Left lung (tissue), 10 donors: ENCODE measurements around the gene EPC2. TPM values are rescaled to one million over a fixed set of nuclear protein-coding genes. Genes with fewer than 3 reads are reported as not detected.

ENCODE experiments used
- ATAC-seq: fragments of 200-7000 bp; cut with Tn5 transposase; one replicate; pipeline ENCODE4 v1.9.1; 2020; ENCODE audit warnings: moderate library complexity
- DNase-seq, 4 donors: peaks; one replicate each; pipeline ENCODE4 v3.0.0-alpha.2; 2013 to 2020
- H3K27ac ChIP-seq, 2 donors: fragments of 200-600 bp; sonication (generic) in 1 of 2; one replicate each; pipeline versions ENCODE4 v1.5.0 to v1.8.0; 2020 to 2021
- H3K27me3 ChIP-seq, 2 donors: fragments of 200-600 bp; sonication (generic) in 1 of 2; one replicate each; pipeline versions ENCODE4 v1.5.0 to v1.8.0; 2020 to 2021
- H3K36me3 ChIP-seq, 2 donors: fragments of 200-600 bp; sonication (generic) in 1 of 2; one replicate each; pipeline versions ENCODE4 v1.5.0 to v1.8.0; 2020 to 2021
- H3K4me1 ChIP-seq, 2 donors: fragments of 200-600 bp; one replicate each; pipeline ENCODE4 v1.8.0; 2021
- H3K4me3 ChIP-seq, 2 donors: fragments of 200-600 bp; sonication (generic) in 1 of 2; one replicate each; pipeline versions ENCODE4 v1.5.0 to v1.8.0; 2020 to 2021; ENCODE audit warnings: mild to moderate bottlenecking in 1 of 2
- H3K9me3 ChIP-seq, 2 donors: fragments of 200-600 bp; sonication (generic) in 1 of 2; one replicate each; pipeline versions ENCODE4 v1.5.0 to v1.8.0; 2020 to 2021
- intact Hi-C, 2 donors: fragments of 100-400 bp; cut with DNase I; formaldehyde crosslinking; loops; one replicate each; pipeline versions ENCODE4 v1.11.2 to v1.14.2; 2022
- polyA plus RNA-seq, 6 donors: library from polyadenylated mRNA; unstranded; fragments of 120-200 nt; gene quantifications; one replicate each; pipeline ENCODE4 v1.2.1, GENCODE V29; 2013; ENCODE audit not compliant: insufficient read length in 6 of 6
- total RNA-seq, 2 donors: library from RNA; stranded (reverse); fragmentation: NEBNext Ultra II Directional; extraction: Animal tissue kit (Norgen Biotek cat#: 25700); gene quantifications; one replicate each; pipeline ENCODE4 v1.2.1, GENCODE V29; 2021
- TF ChIP-seq, protein P1 (sequence below), 2 donors: fragments of 200-600 bp; sonication (generic) in 1 of 2; IDR thresholded peaks; one replicate each; pipeline versions ENCODE4 v1.5.0 to v1.8.0; 2021; ENCODE audit warnings: antibody characterized with exemption in 2 of 2
- donor health status: DM: no; HTN: yes; CAD: no.
- donor health status: DM: no; HTN: no; CAD: no.

Gene EPC2
- total and polyA plus RNA-seq, 8 donors = 28.7 to 65.5 (median 60.6) TPM

DNA sequence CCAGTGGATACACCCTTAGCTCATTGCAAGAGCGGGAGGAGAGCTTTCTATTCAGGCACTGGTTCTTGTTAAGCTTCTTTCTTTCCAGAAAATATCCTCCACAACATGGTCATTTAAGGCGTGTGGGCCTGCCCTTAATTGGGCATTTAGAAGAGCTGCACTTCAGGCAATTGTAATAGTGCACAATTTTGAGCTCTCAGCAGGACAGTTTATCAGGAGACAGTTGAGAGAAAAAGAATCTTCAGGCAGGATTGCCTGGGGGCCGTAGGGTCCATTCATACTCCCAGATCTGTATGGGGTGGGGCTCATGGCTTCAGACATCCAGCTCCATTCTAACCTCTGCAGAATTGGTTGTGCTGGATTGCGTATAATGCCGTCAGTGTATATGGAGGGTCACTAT lies 6.0 kb upstream of the EPC2 start:
- intact Hi-C loops = no loop called here
- TF ChIP-seq, protein P1, sequence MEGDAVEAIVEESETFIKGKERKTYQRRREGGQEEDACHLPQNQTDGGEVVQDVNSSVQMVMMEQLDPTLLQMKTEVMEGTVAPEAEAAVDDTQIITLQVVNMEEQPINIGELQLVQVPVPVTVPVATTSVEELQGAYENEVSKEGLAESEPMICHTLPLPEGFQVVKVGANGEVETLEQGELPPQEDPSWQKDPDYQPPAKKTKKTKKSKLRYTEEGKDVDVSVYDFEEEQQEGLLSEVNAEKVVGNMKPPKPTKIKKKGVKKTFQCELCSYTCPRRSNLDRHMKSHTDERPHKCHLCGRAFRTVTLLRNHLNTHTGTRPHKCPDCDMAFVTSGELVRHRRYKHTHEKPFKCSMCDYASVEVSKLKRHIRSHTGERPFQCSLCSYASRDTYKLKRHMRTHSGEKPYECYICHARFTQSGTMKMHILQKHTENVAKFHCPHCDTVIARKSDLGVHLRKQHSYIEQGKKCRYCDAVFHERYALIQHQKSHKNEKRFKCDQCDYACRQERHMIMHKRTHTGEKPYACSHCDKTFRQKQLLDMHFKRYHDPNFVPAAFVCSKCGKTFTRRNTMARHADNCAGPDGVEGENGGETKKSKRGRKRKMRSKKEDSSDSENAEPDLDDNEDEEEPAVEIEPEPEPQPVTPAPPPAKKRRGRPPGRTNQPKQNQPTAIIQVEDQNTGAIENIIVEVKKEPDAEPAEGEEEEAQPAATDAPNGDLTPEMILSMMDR (IDR thresholded peaks at IDR 0.05) = no peak
- ATAC-seq (no peak), DNase-seq (no peak)
- no peaks in the 10 kb centered on the region for H3K27me3 ChIP-seq
- no peak overlapping the region for H3K4me3 ChIP-seq
- no peaks in the 10 kb centered on the region for H3K36me3 ChIP-seq
- no peak overlapping the region for H3K27ac ChIP-seq
- peaks cover 6 to 14% of the 10 kb centered on the region in 2 donors for H3K4me1 ChIP-seq
- H3K9me3 ChIP-seq = no peaks in the 10 kb centered on the region

DNA sequence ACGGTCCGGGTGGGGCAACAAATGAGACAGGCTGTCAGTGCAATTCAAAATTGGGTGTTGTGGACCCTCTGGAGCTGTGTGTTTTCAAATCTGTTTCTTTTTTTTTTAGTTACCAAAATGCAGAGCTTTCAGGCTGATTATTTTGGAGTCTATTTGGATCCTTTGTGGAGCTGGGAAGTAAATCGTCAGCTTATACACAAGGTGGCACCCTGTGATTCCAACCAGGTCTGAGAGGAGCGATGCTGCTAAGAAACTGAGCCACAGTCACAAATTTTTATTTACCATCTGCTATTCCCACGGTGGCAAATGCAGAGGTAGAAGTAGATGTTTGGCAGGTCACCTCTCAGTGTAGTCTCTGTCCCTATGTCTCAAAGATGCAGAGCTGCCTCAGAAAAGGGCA lies 3.8 kb upstream of the EPC2 start:
- Histone ChIP-seq H3K9me3 (no peaks in the 10 kb centered on the region), H3K4me3 (no peak overlapping the region), H3K4me1 (peaks cover 8 to 20% of the 10 kb centered on the region in 2 donors), H3K27me3 (no peaks in the 10 kb centered on the region), H3K27ac (no peak overlapping the region), H3K36me3 (no peaks in the 10 kb centered on the region)
- no peak for DNase-seq
- TF ChIP-seq, protein P1 (IDR thresholded peaks at IDR 0.05) = no peak
- intact Hi-C loops = loop anchor here in 1 of 2 donors (10.0 kb wide), 1 partner anchor 344 kb away; no protein-coding TSS in a partner anchor
- ATAC-seq = no peak

DNA sequence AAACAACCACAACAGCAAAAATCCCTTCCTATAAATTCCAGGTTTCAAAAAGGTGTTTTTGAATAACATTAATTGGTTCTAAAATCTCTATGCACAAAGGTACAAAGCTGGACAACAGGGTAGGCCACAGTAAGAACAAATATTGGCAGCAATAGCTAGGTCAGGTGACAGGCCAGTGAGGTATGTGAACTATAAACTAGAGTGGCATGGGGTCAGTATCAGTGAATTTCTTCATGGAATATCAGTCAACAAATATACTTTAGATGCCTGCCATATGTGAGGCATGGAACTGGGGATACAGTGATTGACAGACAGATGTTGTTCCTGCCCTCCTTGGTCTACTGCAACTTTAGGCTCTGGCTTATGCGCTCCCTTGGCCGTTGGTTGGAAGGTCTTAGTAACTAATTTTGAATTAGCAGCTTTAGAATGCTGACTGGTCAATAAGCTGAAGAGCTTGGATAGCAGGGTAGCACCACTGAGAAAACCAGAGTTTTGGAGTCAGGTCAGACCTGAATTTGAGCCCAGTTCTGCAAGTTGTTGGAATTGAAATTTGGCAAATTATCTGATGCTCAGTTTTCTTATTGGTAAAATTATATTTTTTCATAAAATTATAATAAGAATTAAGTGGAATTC lies 2.3 kb upstream of the EPC2 start:
- H3K27ac ChIP-seq = peak overlapping the region; percentile 10 to 99
- TF ChIP-seq, protein P1 (IDR thresholded peaks at IDR 0.05) = no peak
- no peak overlapping the region for H3K4me3 ChIP-seq
- DNase-seq = no peak
- H3K4me1 ChIP-seq = peaks cover 10 to 34% of the 10 kb centered on the region in 2 donors
- H3K27me3 ChIP-seq = no peaks in the 10 kb centered on the region
- no peak for ATAC-seq
- no peaks in the 10 kb centered on the region for H3K36me3 ChIP-seq
- H3K9me3 ChIP-seq = no peaks in the 10 kb centered on the region
- intact Hi-C loops = loop anchor here in 1 of 2 donors (10.0 kb wide), 1 partner anchor 343 kb away; no protein-coding TSS in a partner anchor

DNA sequence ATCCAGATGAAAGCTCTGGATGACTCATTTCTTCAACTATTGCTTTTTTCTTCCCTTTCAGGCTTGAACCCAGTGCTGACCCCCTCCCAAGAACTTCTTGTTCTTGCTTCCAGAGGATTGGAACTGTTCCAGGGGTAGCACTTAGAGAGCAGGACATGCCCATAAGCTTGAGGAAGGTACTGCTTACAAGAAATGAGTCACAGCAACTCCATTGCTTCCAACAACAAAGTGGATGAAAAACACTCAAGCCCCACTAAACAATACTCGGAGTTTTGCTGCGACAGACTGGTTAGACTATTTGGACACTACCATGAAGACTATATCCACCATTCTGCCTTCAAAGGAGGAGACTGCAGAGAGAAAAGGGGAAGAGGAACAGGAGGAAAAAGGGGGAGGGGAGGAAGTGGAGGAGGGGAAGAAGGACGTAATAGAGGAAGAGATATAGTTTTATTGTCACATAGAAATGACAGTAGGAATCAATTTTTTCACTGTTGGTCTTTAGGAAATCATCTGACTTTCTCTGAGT lies 1.6 kb upstream of the EPC2 start:
- peaks cover 10 to 41% of the 10 kb centered on the region in 2 donors for H3K4me1 ChIP-seq
- no peaks in the 10 kb centered on the region for H3K9me3 ChIP-seq
- no peaks in the 10 kb centered on the region for H3K36me3 ChIP-seq
- peak overlapping the region in 1 of 2 donors; percentile 98 for H3K4me3 ChIP-seq
- no peaks in the 10 kb centered on the region for H3K27me3 ChIP-seq
- DNase-seq = no peak
- intact Hi-C loops = loop anchor here in 1 of 2 donors (10.0 kb wide), 1 partner anchor 342 kb away; no protein-coding TSS in a partner anchor
- no peak for ATAC-seq
- peak overlapping the region; percentile 99 to 100 for H3K27ac ChIP-seq
- TF ChIP-seq, protein P1 (IDR thresholded peaks at IDR 0.05) = no peak

DNA sequence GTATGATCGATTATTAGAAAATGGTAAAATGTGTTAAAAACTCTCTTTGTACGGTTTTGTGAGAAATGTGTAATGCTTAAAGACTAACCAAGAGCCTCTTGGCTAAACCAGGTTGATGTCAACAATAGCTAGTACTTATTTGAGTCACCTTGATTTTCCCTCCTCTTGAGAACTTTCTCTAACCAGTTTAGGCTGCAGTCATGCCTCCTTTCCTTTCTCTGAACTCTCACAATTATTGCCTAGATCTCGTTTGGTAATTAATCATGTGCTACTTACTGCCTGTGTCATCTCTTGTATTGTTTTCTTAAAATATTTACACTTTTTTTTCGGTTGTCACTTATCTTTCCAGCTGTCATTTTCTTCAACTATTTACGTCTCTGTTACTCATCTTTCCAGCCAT lies 1.1 kb upstream of the EPC2 start:
- DNase-seq = no peak
- TF ChIP-seq, protein P1 (IDR thresholded peaks at IDR 0.05) = no peak
- no peaks in the 10 kb centered on the region for H3K27me3 ChIP-seq
- peak overlapping the region; percentile 99 to 100 for H3K27ac ChIP-seq
- H3K36me3 ChIP-seq = no peaks in the 10 kb centered on the region
- ATAC-seq = no peak
- H3K9me3 ChIP-seq = no peaks in the 10 kb centered on the region
- H3K4me1 ChIP-seq = peaks cover 10 to 45% of the 10 kb centered on the region in 2 donors
- intact Hi-C loops = loop anchor here in 1 of 2 donors (10.0 kb wide), 1 partner anchor 341 kb away; no protein-coding TSS in a partner anchor
- peak overlapping the region in 1 of 2 donors; percentile 98 for H3K4me3 ChIP-seq
